Measurements from ENCODE around the gene STK11IP.

DNA sequence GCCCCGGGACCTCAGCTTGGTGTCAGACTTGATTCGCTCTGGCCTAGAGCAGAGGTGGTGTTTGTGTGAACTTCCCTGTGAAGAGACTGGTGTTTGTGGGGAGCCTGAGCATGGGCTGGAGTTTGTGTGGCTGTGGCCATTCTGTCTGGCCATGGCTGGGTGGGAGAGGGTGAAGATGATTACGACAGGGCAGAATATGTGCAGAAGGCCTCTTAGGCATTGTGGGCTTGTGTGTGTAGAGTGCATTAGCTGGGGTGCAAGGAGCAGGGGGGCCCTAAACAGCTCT, 36.8 kb upstream of the STK11IP start:
- TF ChIP-seq ZNF512 (tag; IDR thresholded peaks at IDR 0.05) (no peak), CTCF (IDR thresholded peaks at IDR 0.05 in 2 of 3, conservative IDR thresholded peaks at IDR 0.05 in 1 of 3; ENCODE audit: insufficient read depth in 2 of 3, low read depth in 1 of 3, low read length in 3 of 3) (no peak), ZNF133 (CRISPR knock-in tag; IDR thresholded peaks at IDR 0.05) (no peak), BRF1 (IDR thresholded peaks at IDR 0.05; ENCODE audit: borderline replicate concordance, extremely low read depth, insufficient read length) (no peak), ZEB2 (IDR thresholded peaks at IDR 0.05) (no peak), SRSF3 (IDR thresholded peaks at IDR 0.05; ENCODE audit: insufficient read depth, low read length) (no peak), YBX1 (IDR thresholded peaks at IDR 0.05) (no peak), FOXK2 (conservative IDR thresholded peaks at IDR 0.05 in 1 of 2, IDR thresholded peaks at IDR 0.05 in 1 of 2; ENCODE audit: low read depth in 2 of 2) (no peak), ZNF354B (CRISPR knock-in tag; IDR thresholded peaks at IDR 0.05) (no peak), ARID3A (IDR thresholded peaks at IDR 0.05; ENCODE audit: borderline replicate concordance, low read depth, low read length) (no peak)
- TF ChIP-seq, protein P1, sequence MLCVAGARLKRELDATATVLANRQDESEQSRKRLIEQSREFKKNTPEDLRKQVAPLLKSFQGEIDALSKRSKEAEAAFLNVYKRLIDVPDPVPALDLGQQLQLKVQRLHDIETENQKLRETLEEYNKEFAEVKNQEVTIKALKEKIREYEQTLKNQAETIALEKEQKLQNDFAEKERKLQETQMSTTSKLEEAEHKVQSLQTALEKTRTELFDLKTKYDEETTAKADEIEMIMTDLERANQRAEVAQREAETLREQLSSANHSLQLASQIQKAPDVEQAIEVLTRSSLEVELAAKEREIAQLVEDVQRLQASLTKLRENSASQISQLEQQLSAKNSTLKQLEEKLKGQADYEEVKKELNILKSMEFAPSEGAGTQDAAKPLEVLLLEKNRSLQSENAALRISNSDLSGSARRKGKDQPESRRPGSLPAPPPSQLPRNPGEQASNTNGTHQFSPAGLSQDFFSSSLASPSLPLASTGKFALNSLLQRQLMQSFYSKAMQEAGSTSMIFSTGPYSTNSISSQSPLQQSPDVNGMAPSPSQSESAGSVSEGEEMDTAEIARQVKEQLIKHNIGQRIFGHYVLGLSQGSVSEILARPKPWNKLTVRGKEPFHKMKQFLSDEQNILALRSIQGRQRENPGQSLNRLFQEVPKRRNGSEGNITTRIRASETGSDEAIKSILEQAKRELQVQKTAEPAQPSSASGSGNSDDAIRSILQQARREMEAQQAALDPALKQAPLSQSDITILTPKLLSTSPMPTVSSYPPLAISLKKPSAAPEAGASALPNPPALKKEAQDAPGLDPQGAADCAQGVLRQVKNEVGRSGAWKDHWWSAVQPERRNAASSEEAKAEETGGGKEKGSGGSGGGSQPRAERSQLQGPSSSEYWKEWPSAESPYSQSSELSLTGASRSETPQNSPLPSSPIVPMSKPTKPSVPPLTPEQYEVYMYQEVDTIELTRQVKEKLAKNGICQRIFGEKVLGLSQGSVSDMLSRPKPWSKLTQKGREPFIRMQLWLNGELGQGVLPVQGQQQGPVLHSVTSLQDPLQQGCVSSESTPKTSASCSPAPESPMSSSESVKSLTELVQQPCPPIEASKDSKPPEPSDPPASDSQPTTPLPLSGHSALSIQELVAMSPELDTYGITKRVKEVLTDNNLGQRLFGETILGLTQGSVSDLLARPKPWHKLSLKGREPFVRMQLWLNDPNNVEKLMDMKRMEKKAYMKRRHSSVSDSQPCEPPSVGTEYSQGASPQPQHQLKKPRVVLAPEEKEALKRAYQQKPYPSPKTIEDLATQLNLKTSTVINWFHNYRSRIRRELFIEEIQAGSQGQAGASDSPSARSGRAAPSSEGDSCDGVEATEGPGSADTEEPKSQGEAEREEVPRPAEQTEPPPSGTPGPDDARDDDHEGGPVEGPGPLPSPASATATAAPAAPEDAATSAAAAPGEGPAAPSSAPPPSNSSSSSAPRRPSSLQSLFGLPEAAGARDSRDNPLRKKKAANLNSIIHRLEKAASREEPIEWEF (CRISPR knock-in tag; IDR thresholded peaks at IDR 0.05), result no peak

Measured in K562 (cell line).